ENCODE measurements around the gene CCNDBP1. TPM values are rescaled to one million over a fixed set of nuclear protein-coding genes. Genes with fewer than 3 reads are reported as not detected.

CCNDBP1 gene
- total and polyA plus RNA-seq, 10 donors: 54.6 to 99.2 (median 68.4) TPM

DNA sequence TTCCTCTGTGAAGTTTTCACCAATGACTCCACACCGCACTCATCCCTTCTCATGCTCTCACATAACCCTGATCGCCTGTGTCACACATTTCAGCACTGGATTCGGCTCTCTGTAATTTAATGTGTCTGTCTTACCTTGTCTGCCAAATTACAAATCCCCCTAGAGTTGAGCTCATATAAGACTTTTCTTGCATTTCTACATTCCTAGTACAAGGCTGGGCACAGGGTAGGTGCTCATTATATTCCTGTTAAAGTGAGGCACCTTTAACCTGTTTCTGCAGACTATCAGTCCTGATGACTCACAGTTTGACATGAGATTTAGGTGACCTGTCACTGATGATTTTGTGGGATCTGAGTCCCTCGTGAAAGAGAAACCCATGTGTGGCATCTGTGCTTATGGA, 58.9 kb downstream of the CCNDBP1 start:
- WGBS, 5 donors: 88 to 98% (median 94%) methylated on average over 4 of the region's 4 CpGs
- no peak overlapping the region for H3K4me3 ChIP-seq
- DNase-seq: no peak
- H3K27ac ChIP-seq: no peak overlapping the region
- peaks cover 0 to 5% (median 0%) of the 10 kb centered on the region in 7 donors for H3K27me3 ChIP-seq (replicated peaks in 1 of 7)
- H3K9me3 ChIP-seq: no peaks in the 10 kb centered on the region
- intact Hi-C loops (cut with DNase I; ENCODE audit: low total_unique reads): no loop called here
- TF ChIP-seq POLR2A (IDR thresholded peaks at IDR 0.05): no peak
- peaks cover 0 to 10% (median 3%) of the 10 kb centered on the region in 6 donors for H3K4me1 ChIP-seq
- H3K36me3 ChIP-seq: no peaks in the 10 kb centered on the region

DNA sequence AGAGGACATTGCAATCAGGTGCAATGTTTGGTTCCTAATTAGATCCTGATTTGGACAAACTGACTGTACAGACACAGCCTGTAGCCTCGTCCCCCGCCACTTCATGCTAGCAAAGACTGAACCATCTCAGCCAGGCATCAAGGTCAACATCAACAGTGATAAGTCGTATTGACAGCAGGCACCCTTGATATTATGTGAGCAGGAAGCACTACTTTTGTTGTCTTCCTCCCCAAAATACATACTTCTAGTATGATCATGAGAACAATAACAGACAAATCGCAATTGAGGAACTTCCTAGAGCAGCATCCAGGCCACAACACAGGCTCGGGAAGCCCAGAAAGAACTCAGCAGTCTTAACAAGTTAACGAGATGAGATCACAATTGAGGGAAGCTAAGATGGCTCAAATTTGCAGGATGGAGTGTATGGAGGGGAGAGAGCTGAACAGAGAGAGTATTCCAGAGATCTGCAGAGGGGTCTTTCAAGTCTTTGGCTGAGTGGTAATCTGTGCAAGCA, 61.1 kb downstream of the CCNDBP1 start:
- Histone ChIP-seq H3K36me3 (no peaks in the 10 kb centered on the region), H3K4me1 (peaks cover 0 to 7% (median 0%) of the 10 kb centered on the region in 6 donors), H3K27me3 (replicated peaks in 1 of 7) (no peaks in the 10 kb centered on the region), H3K9me3 (no peaks in the 10 kb centered on the region), H3K27ac (no peak overlapping the region), H3K4me3 (no peak overlapping the region)
- TF ChIP-seq POLR2A (IDR thresholded peaks at IDR 0.05): no peak
- DNase-seq: no peak
- intact Hi-C loops (cut with DNase I; ENCODE audit: low total_unique reads): no loop called here
- WGBS, 5 donors: 38 to 49% (median 43%) methylated on average over 6 of the region's 6 CpGs

Other genes with a start within 250 kb of the CCNDBP1 start
- 10 to 100 TPM; 35.3 to 69.2 (median 45.9) TPM for gene UBR1, start 79.4 kb upstream of the CCNDBP1 start, total RNA-seq
- 1 to 10 TPM; 4.3 to 5.9 (median 4.7) TPM for gene UBR1, start 79.4 kb upstream of the CCNDBP1 start, polyA plus RNA-seq
- gene TMEM62, start 51.8 kb upstream of the CCNDBP1 start, total RNA-seq: 10 to 100 TPM; 24.4 to 47.7 (median 30.6) TPM
- gene TMEM62, start 51.8 kb upstream of the CCNDBP1 start, polyA plus RNA-seq: 10 to 100 TPM; 17.7 to 35.5 (median 21.7) TPM
- gene EPB42, start 35.6 kb downstream of the CCNDBP1 start, total RNA-seq: 10 to 100 TPM in 1 of 7 donors, 1 to 10 TPM in 4, under 1 TPM in 2; 0.28 to 31.5 (median 4.2) TPM
- 1 to 10 TPM in 1 of 3 donors, under 1 TPM in 2; 0.11 to 1.9 (median 0.17) TPM for gene EPB42, start 35.6 kb downstream of the CCNDBP1 start, polyA plus RNA-seq
- not detected for gene TGM5, start 81.5 kb downstream of the CCNDBP1 start, total RNA-seq
- under 1 TPM in 1 of 3 donors, not detected in 2; 0.02 TPM for gene TGM5, start 81.5 kb downstream of the CCNDBP1 start, polyA plus RNA-seq
- not detected for gene TGM7, start 116.9 kb downstream of the CCNDBP1 start, total RNA-seq
- not detected for gene TGM7, start 116.9 kb downstream of the CCNDBP1 start, polyA plus RNA-seq
- gene LCMT2, start 145.2 kb downstream of the CCNDBP1 start, total RNA-seq: 1 to 10 TPM; 5.8 to 9.2 (median 7.3) TPM
- gene LCMT2, start 145.2 kb downstream of the CCNDBP1 start, polyA plus RNA-seq: 1 to 10 TPM; 4.3 to 7.6 (median 5.7) TPM
- 10 to 100 TPM; 21.2 to 33.4 (median 25.4) TPM for gene ZSCAN29, start 185.6 kb downstream of the CCNDBP1 start, total RNA-seq
- gene ZSCAN29, start 185.6 kb downstream of the CCNDBP1 start, polyA plus RNA-seq: 1 to 10 TPM; 4.6 to 7.9 (median 5.4) TPM
- 10 to 100 TPM; 13.6 to 22.1 (median 19.0) TPM for gene TUBGCP4, start 185.7 kb downstream of the CCNDBP1 start, total RNA-seq
- gene TUBGCP4, start 185.7 kb downstream of the CCNDBP1 start, polyA plus RNA-seq: 1 to 10 TPM; 2.5 to 4.3 (median 3.2) TPM